ENCODE results near the gene GNG14. TPM values are rescaled to one million over a fixed set of nuclear protein-coding genes. Genes with fewer than 3 reads are reported as not detected.

GNG14 gene
- total and polyA plus RNA-seq, 2 of the 13 experiments (the other 11 are each of a cell fraction or from before 2014, with no cell fraction given) = not detected

- TF ChIP-seq MIXL1 (CRISPR knock-in tag; IDR thresholded peaks at IDR 0.05) = 0 out of 2 replicates have a peak, but pooled peaks have one; percentile 30
- TF ChIP-seq NR2C2 (CRISPR knock-in tag; IDR thresholded peaks at IDR 0.05; ENCODE audit: borderline replicate concordance) = peak; percentile 79
- TF ChIP-seq PHF5A (CRISPR knock-in tag; IDR thresholded peaks at IDR 0.05; ENCODE audit: low read depth, unreplicated experiment) = no peak
- TF ChIP-seq ZBTB39 (CRISPR knock-in tag; IDR thresholded peaks at IDR 0.05) = 0 out of 2 replicates have a peak, but pooled peaks have one; percentile 71
- no peak for TF ChIP-seq RCOR2 (CRISPR knock-in tag; IDR thresholded peaks at IDR 0.05)
- TF ChIP-seq FLYWCH1 (CRISPR knock-in tag; IDR thresholded peaks at IDR 0.05) = no peak
- TF ChIP-seq, protein P1, sequence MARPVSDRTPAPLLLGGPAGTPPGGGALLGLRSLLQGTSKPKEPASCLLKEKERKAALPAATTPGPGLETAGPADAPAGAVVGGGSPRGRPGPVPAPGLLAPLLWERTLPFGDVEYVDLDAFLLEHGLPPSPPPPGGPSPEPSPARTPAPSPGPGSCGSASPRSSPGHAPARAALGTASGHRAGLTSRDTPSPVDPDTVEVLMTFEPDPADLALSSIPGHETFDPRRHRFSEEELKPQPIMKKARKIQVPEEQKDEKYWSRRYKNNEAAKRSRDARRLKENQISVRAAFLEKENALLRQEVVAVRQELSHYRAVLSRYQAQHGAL (CRISPR knock-in tag; IDR thresholded peaks at IDR 0.05; ENCODE audit: not compliant biosample characterization) = no peak
- no peak for TF ChIP-seq XBP1 (CRISPR knock-in tag; IDR thresholded peaks at IDR 0.05)
- TF ChIP-seq ELK4 (CRISPR knock-in tag; IDR thresholded peaks at IDR 0.05; ENCODE audit: borderline replicate concordance) = no peak
- TF ChIP-seq MYPOP (CRISPR knock-in tag; IDR thresholded peaks at IDR 0.05) = no peak
- TF ChIP-seq ARID3A (IDR thresholded peaks at IDR 0.05; ENCODE audit: low read depth, low read length) = no peak
- peak; percentile 44; the same call in 1 of the 2 replicates for TF ChIP-seq E2F5 (CRISPR knock-in tag; conservative IDR thresholded peaks at IDR 0.05)
- 0 out of 2 replicates have a peak, but pooled peaks have one; percentile 47 for TF ChIP-seq PCBP1 (IDR thresholded peaks at IDR 0.05; ENCODE audit: borderline replicate concordance, low read depth, low read length)
- 0 out of 2 replicates have a peak, but pooled peaks have one; percentile 29 for TF ChIP-seq HBP1 (CRISPR knock-in tag; IDR thresholded peaks at IDR 0.05; ENCODE audit: low read depth)
- TF ChIP-seq SMARCE1 (IDR thresholded peaks at IDR 0.05; ENCODE audit: borderline replicate concordance) = no peak
- no peak for TF ChIP-seq NR1H2 (CRISPR knock-in tag; IDR thresholded peaks at IDR 0.05; ENCODE audit: borderline replicate concordance, low read depth)
- no peak for TF ChIP-seq TBX3 (IDR thresholded peaks at IDR 0.05; ENCODE audit: borderline replicate concordance)
- peak; percentile 80; the same call in 1 of the 2 replicates for TF ChIP-seq ZBTB20 (CRISPR knock-in tag; IDR thresholded peaks at IDR 0.05; ENCODE audit: borderline replicate concordance, low read depth)
Observed at GRCh38 chr19:12681074-12681987, 6.5 kb upstream of the GNG14 start, which contains the start of gene DHPS (continued).
